WTC11 (cell line): ENCODE data around the gene OR56A3. TPM values are rescaled to one million over a fixed set of nuclear protein-coding genes. Genes with fewer than 3 reads are reported as not detected.

Experiments used
- ATAC-seq: fragments of 200-7000 bp; cut with Tn5 transposase; 2 replicates; pipeline ENCODE4 v1.10.0; 2021; ENCODE audit warnings: mild to moderate bottlenecking, moderate library complexity
- CTCF ChIA-PET: fragments of 300-600 bp; sonication (Branson Sonifier 250); formaldehyde crosslinking; loops from one replicate; lab custom pipeline; 2021; ENCODE audit warnings: antibody characterized with exemption; lab: Charles Lee
- POLR2A ChIA-PET: fragments of 350-600 bp; sonication (Branson Sonifier 250); formaldehyde crosslinking; loops from one replicate; lab custom pipeline; 2021; ENCODE audit warnings: antibody characterized with exemption; lab: Charles Lee
- DNase-seq: peaks from one replicate; pipeline ENCODE4 v3.0.0; 2021; ENCODE audit warnings: low spot score
- H3K27ac Mint-ChIP-seq: 2 replicates; pipeline ENCODE4 v1.8.0; 2021; ENCODE audit warnings: mixed read lengths
- H3K27me3 Mint-ChIP-seq: 2 replicates; pipeline ENCODE4 v1.8.0; 2021; ENCODE audit warnings: low read depth, mild to moderate bottlenecking, moderate library complexity, mixed read lengths
- H3K36me3 Mint-ChIP-seq: 2 replicates; pipeline ENCODE4 v1.8.0; 2021; ENCODE audit warnings: mixed read lengths
- H3K4me1 Mint-ChIP-seq: 2 replicates; pipeline ENCODE4 v1.8.0; 2022; ENCODE audit warnings: mixed read lengths
- H3K4me3 Mint-ChIP-seq: 2 replicates; pipeline ENCODE4 v1.8.0; 2021; ENCODE audit warnings: mild to moderate bottlenecking, moderate library complexity, mixed read lengths
- H3K9me3 Mint-ChIP-seq: 2 replicates; pipeline ENCODE4 v1.8.0; 2021; ENCODE audit warnings: mixed read lengths
- ARID4B ChIP-seq: sonication (generic); formaldehyde crosslinking; IDR thresholded peaks from 2 replicates; pipeline ENCODE4 v1.8.0; 2023; ENCODE audit warnings: missing genetic modification reagents, mild to moderate bottlenecking, borderline replicate concordance
- CREM ChIP-seq: sonication (generic); formaldehyde crosslinking; IDR thresholded peaks from 2 replicates; pipeline ENCODE4 v1.8.1; 2022; ENCODE audit warnings: mild to moderate bottlenecking, missing genetic modification reagents, moderate library complexity
- E2F5 ChIP-seq: sonication (generic); formaldehyde crosslinking; IDR thresholded peaks from 2 replicates; pipeline ENCODE4 v1.8.1; 2022; ENCODE audit warnings: mild to moderate bottlenecking, moderate library complexity, missing genetic modification reagents
- ELF4 ChIP-seq: sonication (generic); formaldehyde crosslinking; IDR thresholded peaks from 2 replicates; pipeline ENCODE4 v1.8.1; 2022; ENCODE audit warnings: low read depth, mild to moderate bottlenecking, moderate library complexity, missing genetic modification reagents
- ETV6 ChIP-seq: sonication (generic); formaldehyde crosslinking; IDR thresholded peaks from 2 replicates; pipeline ENCODE4 v1.8.1; 2022; ENCODE audit warnings: mild to moderate bottlenecking, missing genetic modification reagents
- FOXP4 ChIP-seq: sonication (generic); formaldehyde crosslinking; IDR thresholded peaks from 2 replicates; pipeline ENCODE4 v1.8.0; 2022; ENCODE audit warnings: mild to moderate bottlenecking, missing genetic modification reagents
- IRF1 ChIP-seq: sonication (generic); formaldehyde crosslinking; IDR thresholded peaks from 2 replicates; pipeline ENCODE4 v1.8.0; 2023; ENCODE audit warnings: missing genetic modification reagents
- JAZF1 ChIP-seq: fragments of 250-450 bp; sonication (Bioruptor Pico); IDR thresholded peaks from 2 replicates; pipeline ENCODE4 v1.9.0; 2021; ENCODE audit warnings: moderate library complexity, mild to moderate bottlenecking, inconsistent platforms
- NR1H2 ChIP-seq: sonication (generic); formaldehyde crosslinking; IDR thresholded peaks from 2 replicates; pipeline ENCODE4 v1.9.0; 2021; ENCODE audit warnings: mild to moderate bottlenecking, moderate library complexity, missing genetic modification reagents
- NR3C1 ChIP-seq: sonication (generic); formaldehyde crosslinking; conservative IDR thresholded peaks from 2 replicates; pipeline ENCODE4 v1.8.1; 2023; ENCODE audit warnings: low read depth, mild to moderate bottlenecking, missing genetic modification reagents
- OVOL2 ChIP-seq: fragments of 250-450 bp; sonication (Bioruptor Pico); IDR thresholded peaks from 2 replicates; pipeline ENCODE4 v1.9.0; 2021; ENCODE audit warnings: mild to moderate bottlenecking, borderline replicate concordance
- PRDM15 ChIP-seq: sonication (generic); formaldehyde crosslinking; IDR thresholded peaks from 2 replicates; pipeline ENCODE4 v1.8.0; 2022; ENCODE audit warnings: missing genetic modification reagents
- RELA ChIP-seq: sonication (generic); formaldehyde crosslinking; IDR thresholded peaks from 2 replicates; pipeline ENCODE4 v1.8.1; 2022; ENCODE audit warnings: missing genetic modification reagents, mild to moderate bottlenecking, borderline replicate concordance
- RORB ChIP-seq: fragments of 250-450 bp; sonication (Bioruptor Pico); IDR thresholded peaks from 2 replicates; pipeline ENCODE4 v1.9.0; 2021; ENCODE audit warnings: mild to moderate bottlenecking
- TEAD4 ChIP-seq: sonication (generic); formaldehyde crosslinking; IDR thresholded peaks from 2 replicates; pipeline ENCODE4 v1.8.0; 2022; ENCODE audit warnings: mild to moderate bottlenecking, missing genetic modification reagents
- TP53 ChIP-seq: sonication (generic); formaldehyde crosslinking; IDR thresholded peaks from 2 replicates; pipeline ENCODE4 v1.8.1; 2023; ENCODE audit warnings: mild to moderate bottlenecking, missing genetic modification reagents
- USF1 ChIP-seq: sonication (generic); formaldehyde crosslinking; IDR thresholded peaks from 2 replicates; pipeline ENCODE4 v1.8.0; 2022; ENCODE audit warnings: mild to moderate bottlenecking, missing genetic modification reagents
- ZNF317 ChIP-seq: sonication (generic); formaldehyde crosslinking; IDR thresholded peaks from 2 replicates; pipeline ENCODE4 v1.8.1; 2023; ENCODE audit warnings: low read depth, mild to moderate bottlenecking, moderate library complexity, missing genetic modification reagents, borderline replicate concordance
- ZNF396 ChIP-seq: fragments of 250-450 bp; sonication (Bioruptor Pico); IDR thresholded peaks from 2 replicates; pipeline ENCODE4 v1.8.0; 2021; ENCODE audit warnings: mild to moderate bottlenecking, moderate library complexity, borderline replicate concordance
- ZNF671 ChIP-seq: fragments of 250-450 bp; sonication (Bioruptor Pico); IDR thresholded peaks from 2 replicates; pipeline ENCODE4 v1.8.0; 2021; ENCODE audit warnings: mild to moderate bottlenecking
- total RNA-seq: library from RNA; stranded (reverse); gene quantifications from 3 replicates; pipeline ENCODE4 v1.2.3, GENCODE V29; 2021

Gene OR56A3
- total RNA-seq, 1 experiment from 2014 or later: not detected

- peaks cover 26% of the 10 kb centered on the region for H3K36me3 Mint-ChIP-seq
- TF ChIP-seq TEAD4 (CRISPR knock-in tag) (no peak), E2F5 (CRISPR knock-in tag) (no peak), PRDM15 (CRISPR knock-in tag) (no peak), IRF1 (no peak), JAZF1 (CRISPR knock-in tag) (no peak), RELA (CRISPR knock-in tag) (no peak), CREM (CRISPR knock-in tag) (no peak), NR3C1 (CRISPR knock-in tag) (no peak)
- TF ChIP-seq, all 79 proteins: peak for 0
- peaks cover 65% of the 10 kb centered on the region for H3K9me3 Mint-ChIP-seq
- POLR2A ChIA-PET: no interaction called here
- CTCF ChIA-PET: no interaction called here
- no peak overlapping the region for H3K4me3 Mint-ChIP-seq
- H3K27me3 Mint-ChIP-seq: peaks cover 17% of the 10 kb centered on the region
- no peak overlapping the region for H3K27ac Mint-ChIP-seq
- ATAC-seq: no peak
- H3K4me1 Mint-ChIP-seq: no peaks in the 10 kb centered on the region
- no peak for DNase-seq
Observed at GRCh38 chr11:5929571-5930368, 12.3 kb upstream of the OR56A3 start.

- Mint-ChIP-seq H3K27me3 (peaks cover 19% of the 10 kb centered on the region), H3K36me3 (peaks cover 26% of the 10 kb centered on the region), H3K4me1 (no peaks in the 10 kb centered on the region), H3K27ac (no peak overlapping the region), H3K4me3 (no peak overlapping the region), H3K9me3 (peaks cover 61% of the 10 kb centered on the region)
- ChIA-PET POLR2A (no interaction called here), CTCF (no interaction called here)
- ATAC-seq (no peak), DNase-seq (no peak)
- no peak for TF ChIP-seq ZNF317 (CRISPR knock-in tag)
Observed at GRCh38 chr11:5930614-5931013, 11.4 kb upstream of the OR56A3 start.

- Mint-ChIP-seq H3K4me3 (no peak overlapping the region), H3K27ac (no peak overlapping the region), H3K36me3 (peaks cover 28% of the 10 kb centered on the region), H3K27me3 (peaks cover 20% of the 10 kb centered on the region), H3K9me3 (peaks cover 61% of the 10 kb centered on the region), H3K4me1 (no peaks in the 10 kb centered on the region)
- DNase-seq (no peak), ATAC-seq (no peak)
- POLR2A ChIA-PET: no interaction called here
- CTCF ChIA-PET: no interaction called here
- no peak for TF ChIP-seq ARID4B
- TF ChIP-seq ZNF671 (CRISPR knock-in tag): no peak
- no peak for TF ChIP-seq ELF4 (CRISPR knock-in tag)
- TF ChIP-seq USF1: no peak
- TF ChIP-seq FOXP4 (CRISPR knock-in tag): no peak
- TF ChIP-seq ZNF396 (CRISPR knock-in tag): no peak
- no peak for TF ChIP-seq NR1H2
- no peak for TF ChIP-seq RORB (CRISPR knock-in tag)
- no peak for TF ChIP-seq ETV6
- no peak for TF ChIP-seq OVOL2 (CRISPR knock-in tag)
- no peak for TF ChIP-seq TP53
Observed at GRCh38 chr11:5931061-5931460, 11.0 kb upstream of the OR56A3 start.
